ENCODE data around the gene EMC9. TPM values are rescaled to one million over a fixed set of nuclear protein-coding genes. Genes with fewer than 3 reads are reported as not detected.

EMC9 gene
- total and polyA plus RNA-seq, 7 experiments from 2014 or later: 9.0 to 25.5 (median 13.4) TPM

DNA sequence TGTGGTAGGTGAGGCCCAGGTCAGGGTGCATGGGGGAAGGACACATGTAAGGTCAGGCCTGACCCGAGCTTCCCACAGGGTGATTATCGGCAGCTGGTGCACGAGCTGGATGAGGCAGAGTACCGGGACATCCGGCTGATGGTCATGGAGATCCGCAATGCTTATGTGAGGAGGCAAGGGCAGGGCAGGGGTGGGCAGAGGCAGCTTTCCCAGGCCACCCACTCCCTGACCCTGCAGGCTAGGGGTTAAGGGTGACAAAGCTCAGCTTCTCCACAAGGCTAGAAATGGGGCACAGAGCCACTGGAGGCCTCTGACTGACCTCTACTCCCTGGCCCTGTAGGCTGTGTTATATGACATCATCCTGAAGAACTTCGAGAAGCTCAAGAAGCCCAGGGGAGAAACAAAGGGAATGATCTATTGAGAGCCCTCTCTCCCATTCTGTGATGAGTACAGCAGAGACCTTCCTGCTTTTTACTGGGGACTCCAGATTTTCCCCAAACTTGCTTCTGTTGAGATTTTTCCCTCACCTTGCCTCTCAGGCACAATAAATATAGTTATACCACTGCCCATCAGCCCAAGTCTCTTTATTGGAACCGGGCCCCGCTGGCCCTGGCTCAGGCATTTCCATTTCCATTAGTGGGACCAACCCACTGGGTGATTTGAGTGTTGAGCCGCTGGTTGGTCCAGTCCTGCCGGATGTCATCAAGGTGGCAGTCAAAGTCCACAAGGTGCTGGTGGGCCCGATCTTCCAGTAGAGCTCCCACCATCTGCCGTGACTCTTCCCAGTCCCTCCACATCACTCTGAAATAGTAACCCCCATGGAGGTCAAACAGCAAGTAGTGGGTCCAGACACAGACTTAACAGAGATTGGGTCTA is 2.8 kb downstream of the EMC9 start:
- peaks cover 22 to 24% of the 10 kb centered on the region in 2 donors for H3K4me1 ChIP-seq (ENCODE audit: control insufficient read depth in 2 of 2, insufficient read depth in 2 of 2, low read length in 2 of 2)
- Mint-ChIP-seq H3K4me1 (peaks cover 36 to 69% (median 63%) of the 10 kb centered on the region in 7 donors), H3K9me3 (peaks cover 0 to 2% (median 0%) of the 10 kb centered on the region in 11 donors), H3K4me3 (peak overlapping the region; percentile 42 to 100 (median 94)), H3K36me3 (peaks cover 0 to 49% (median 17%) of the 10 kb centered on the region in 5 donors), H3K27ac (peak overlapping the region in 8 of 9 donors; percentile 32 to 94 (median 84)), H3K27me3 (no peaks in the 10 kb centered on the region)
- ATAC-seq: no peak
- no peak overlapping the region for H3K4me3 ChIP-seq (ENCODE audit: low read length)
- intact Hi-C loops (cut with micrococcal nuclease): no loop called here
- CTCF ChIA-PET: interaction anchor here (0.9 to 2.5 kb wide), 2 partner anchors 9 to 23 kb away, joined by 3 to 10 read pairs; partner anchors contain the start of gene IRF9
- H3K9me3 ChIP-seq (ENCODE audit: control insufficient read depth in 2 of 3, low read length in 3 of 3): no peaks in the 10 kb centered on the region
- POLR2A ChIA-PET: interaction anchor here (0.8 to 11.7 kb wide), 5 partner anchors 10 to 104 kb away, joined by 4 to 298 read pairs (median 37); partner anchors contain the start of genes DCAF11, IRF9, NRL and PSME2
- H3K27ac ChIP-seq (ENCODE audit: low read depth, low read length): peak overlapping the region; percentile 22
- peaks cover 0 to 41% (median 10%) of the 10 kb centered on the region in 3 experiments for H3K36me3 ChIP-seq (ENCODE audit: control insufficient read depth in 2 of 3, insufficient read depth in 3 of 3, low read length in 3 of 3)
- no peaks in the 10 kb centered on the region for H3K27me3 ChIP-seq (ENCODE audit: control insufficient read depth in 2 of 2, insufficient read depth in 2 of 2, low read length in 2 of 2)
- DNase-seq: no peak

DNA sequence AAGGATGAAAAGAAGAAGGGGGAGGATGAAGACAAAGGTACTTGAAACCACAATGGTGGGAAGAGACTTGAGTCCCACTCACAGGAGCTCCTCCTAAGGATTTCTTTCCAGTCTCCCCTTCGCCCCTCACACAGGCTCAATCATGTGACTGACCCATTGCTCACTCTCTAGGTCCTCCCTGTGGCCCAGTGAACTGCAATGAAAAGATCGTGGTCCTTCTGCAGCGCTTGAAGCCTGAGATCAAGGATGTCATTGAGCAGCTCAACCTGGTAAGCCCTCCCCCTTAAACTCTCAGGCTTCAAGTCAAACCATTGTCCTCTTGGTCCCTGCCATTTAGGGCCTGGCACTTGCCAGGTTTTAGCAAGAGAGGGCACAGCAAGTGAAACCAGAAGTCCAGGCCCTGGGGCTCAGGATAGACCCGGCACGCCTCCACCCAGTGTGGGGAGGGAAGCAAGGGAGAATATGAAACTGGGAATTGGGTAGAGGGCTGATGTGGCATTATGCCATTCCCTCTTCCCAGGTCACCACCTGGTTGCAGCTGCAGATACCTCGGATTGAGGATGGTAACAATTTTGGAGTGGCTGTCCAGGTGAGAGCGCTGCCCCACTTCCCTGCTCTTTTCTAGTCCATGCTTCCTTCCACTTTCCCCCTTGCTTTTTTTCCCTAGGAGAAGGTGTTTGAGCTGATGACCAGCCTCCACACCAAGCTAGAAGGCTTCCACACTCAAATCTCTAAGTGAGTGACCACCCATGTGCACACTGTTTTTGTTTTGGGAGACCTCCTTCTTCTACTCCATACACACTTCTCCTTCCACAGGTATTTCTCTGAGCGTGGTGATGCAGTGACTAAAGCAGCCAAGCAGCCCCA is 3.6 kb downstream of the EMC9 start:
- intact Hi-C loops (cut with micrococcal nuclease): loop anchor here in 1 of 2 donors (2.0 kb wide), 1 partner anchor 95 kb away; the partner anchor contains the start of genes GMPR2 and NEDD8
- DNase-seq: no peak
- Mint-ChIP-seq H3K27ac (peak overlapping the region; percentile 32 to 94 (median 90)), H3K4me3 (peak overlapping the region; percentile 74 to 94 (median 92)), H3K4me1 (peaks cover 42 to 68% (median 59%) of the 10 kb centered on the region in 7 donors), H3K27me3 (no peaks in the 10 kb centered on the region), H3K36me3 (peaks cover 0 to 41% (median 17%) of the 10 kb centered on the region in 5 donors), H3K9me3 (peaks cover 0 to 2% (median 0%) of the 10 kb centered on the region in 11 donors)
- POLR2A ChIA-PET: interaction anchor here (0.8 to 11.7 kb wide), 5 partner anchors 11 to 105 kb away, joined by 4 to 298 read pairs (median 37); partner anchors contain the start of genes DCAF11, IRF9, NRL and PSME2
- Histone ChIP-seq H3K27me3 (ENCODE audit: control insufficient read depth in 2 of 2, insufficient read depth in 2 of 2, low read length in 2 of 2) (no peaks in the 10 kb centered on the region), H3K27ac (ENCODE audit: low read depth, low read length) (peak overlapping the region; percentile 97), H3K4me3 (ENCODE audit: low read length) (no peak overlapping the region), H3K4me1 (ENCODE audit: control insufficient read depth in 2 of 2, insufficient read depth in 2 of 2, low read length in 2 of 2) (peaks cover 22 to 29% of the 10 kb centered on the region in 2 donors), H3K9me3 (ENCODE audit: control insufficient read depth in 2 of 3, low read length in 3 of 3) (no peaks in the 10 kb centered on the region), H3K36me3 (ENCODE audit: control insufficient read depth in 2 of 3, insufficient read depth in 3 of 3, low read length in 3 of 3) (peaks cover 0 to 32% (median 10%) of the 10 kb centered on the region in 3 experiments)
- CTCF ChIA-PET: interaction anchor here (0.9 to 2.5 kb wide), 4 partner anchors 8 to 28 kb away, joined by 3 to 11 read pairs (median 6); partner anchors contain the start of genes DCAF11, IRF9 and NRL
- ATAC-seq: no peak

DNA sequence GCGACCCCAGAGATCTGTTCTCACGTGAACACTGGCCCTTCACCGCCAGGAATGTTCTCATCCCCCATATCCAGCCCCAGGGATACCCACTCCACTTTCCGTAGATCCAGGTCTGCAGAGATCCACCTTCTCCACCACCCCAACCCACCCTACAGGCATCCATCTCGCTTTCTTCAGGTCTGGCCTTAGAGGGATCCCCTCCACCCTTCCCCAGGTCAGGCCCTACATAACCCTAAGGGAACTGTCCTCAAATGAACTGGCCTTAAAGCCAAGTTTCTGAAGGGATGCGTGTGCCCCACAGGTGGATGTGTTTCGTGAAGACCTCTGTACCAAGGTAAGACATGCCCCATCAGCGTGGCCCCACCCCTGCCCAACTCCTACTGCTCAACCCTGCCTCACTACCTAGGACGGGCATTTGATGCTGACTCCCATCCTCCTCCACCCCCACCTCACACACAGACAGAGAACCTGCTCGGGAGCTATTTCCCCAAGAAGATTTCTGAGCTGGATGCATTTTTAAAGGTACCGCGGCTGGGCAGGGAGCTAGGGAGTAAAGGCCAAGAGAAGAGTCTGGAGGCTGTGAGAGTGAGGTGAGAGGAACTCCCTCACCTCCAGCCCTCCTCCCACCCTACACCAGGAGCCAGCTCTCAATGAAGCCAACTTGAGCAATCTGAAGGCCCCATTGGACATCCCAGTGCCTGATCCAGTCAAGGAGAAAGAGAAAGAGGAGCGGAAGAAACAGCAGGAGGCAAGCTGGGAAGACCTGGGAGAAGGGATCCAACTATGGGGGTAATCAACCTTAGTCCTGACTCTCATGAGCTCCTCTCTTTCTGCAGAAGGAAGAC is 4.5 kb downstream of the EMC9 start:
- Histone ChIP-seq H3K27me3 (ENCODE audit: control insufficient read depth in 2 of 2, insufficient read depth in 2 of 2, low read length in 2 of 2) (no peaks in the 10 kb centered on the region), H3K4me1 (ENCODE audit: control insufficient read depth in 2 of 2, insufficient read depth in 2 of 2, low read length in 2 of 2) (peaks cover 19 to 33% of the 10 kb centered on the region in 2 donors), H3K4me3 (ENCODE audit: low read length) (peak overlapping the region; percentile 83), H3K36me3 (ENCODE audit: control insufficient read depth in 2 of 3, insufficient read depth in 3 of 3, low read length in 3 of 3) (peaks cover 0 to 32% (median 10%) of the 10 kb centered on the region in 3 experiments), H3K9me3 (ENCODE audit: control insufficient read depth in 2 of 3, low read length in 3 of 3) (no peaks in the 10 kb centered on the region), H3K27ac (ENCODE audit: low read depth, low read length) (peak overlapping the region; percentile 97)
- peak overlapping the region; percentile 84 to 94 (median 90) for H3K4me3 Mint-ChIP-seq
- H3K27me3 Mint-ChIP-seq: no peaks in the 10 kb centered on the region
- DNase-seq (no peak), ATAC-seq (no peak)
- ChIA-PET CTCF (interaction anchor here (1.0 to 2.5 kb wide), 3 partner anchors 22 to 27 kb away, joined by 3 to 11 read pairs (median 10); partner anchors contain the start of genes DCAF11, IRF9 and NRL), POLR2A (interaction anchor here (0.9 to 11.7 kb wide), 10 partner anchors 12 to 134 kb away, joined by 4 to 298 read pairs (median 10); partner anchors contain the start of genes DCAF11, IRF9, MDP1 and NRL)
- intact Hi-C loops (cut with micrococcal nuclease): loop anchor here (1.0 to 2.0 kb wide), 11 partner anchors 10 to 162 kb away; partner anchors contain the start of genes IRF9 (in 2 of the 2), PCK2 (in 2 of the 2), RNF31 (in 2 of the 2) and CHMP4A (in 1 of the 2)
- peaks cover 0 to 4% (median 0%) of the 10 kb centered on the region in 11 donors for H3K9me3 Mint-ChIP-seq
- H3K27ac Mint-ChIP-seq: peak overlapping the region; percentile 84 to 94 (median 92)
- H3K4me1 Mint-ChIP-seq: peaks cover 48 to 71% (median 62%) of the 10 kb centered on the region in 7 donors
- H3K36me3 Mint-ChIP-seq: peaks cover 0 to 37% (median 17%) of the 10 kb centered on the region in 5 donors

DNA sequence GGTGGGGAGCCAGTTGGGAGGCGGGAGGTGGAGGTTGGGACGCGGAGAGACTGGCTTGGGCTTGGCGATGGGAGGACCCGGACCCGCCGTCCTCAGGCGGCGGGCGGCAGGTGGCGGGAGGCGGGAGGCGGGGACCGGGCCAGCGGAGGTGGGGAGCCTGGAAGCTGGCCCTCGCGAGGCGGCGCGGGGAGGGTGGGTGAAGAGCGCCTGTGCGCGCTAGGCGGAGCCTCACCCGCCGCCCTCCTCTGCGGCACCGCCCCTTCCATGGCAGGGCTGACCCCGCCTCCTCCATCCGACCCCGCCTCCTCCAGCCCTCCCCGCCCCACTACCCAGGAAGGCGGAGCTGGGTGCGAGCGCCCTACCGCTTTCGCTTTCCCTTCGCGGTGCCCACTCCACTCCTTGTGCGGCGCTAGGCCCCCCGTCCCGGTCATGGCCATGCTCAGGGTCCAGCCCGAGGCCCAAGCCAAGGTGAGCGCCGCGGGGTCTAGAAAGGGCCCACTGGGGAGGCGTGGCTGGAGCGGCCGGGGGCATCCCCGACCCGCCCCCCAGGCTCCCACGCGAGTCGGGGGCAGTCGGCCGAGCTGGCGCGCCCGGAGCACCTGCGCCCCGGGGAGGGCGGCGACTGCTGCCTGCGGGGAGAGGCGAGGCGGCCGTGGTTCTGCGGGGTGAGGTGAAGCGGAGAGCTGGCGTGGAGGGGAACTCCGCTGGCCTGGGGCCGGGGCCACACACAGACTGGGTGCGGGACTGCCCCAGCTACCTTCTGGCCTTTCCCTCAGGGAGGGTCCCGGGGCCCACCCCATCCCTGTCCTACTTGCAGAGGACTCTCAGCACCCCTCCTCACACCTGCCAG is 5.3 kb downstream of the EMC9 start, which contains the start of gene PSME1:
TSS of gene PSME1 (plus strand) at position 361 of the 850 bp plus-strand sequence. CDS start at position 430, 69 bp downstream.
- Histone ChIP-seq H3K4me1 (ENCODE audit: control insufficient read depth in 2 of 2, insufficient read depth in 2 of 2, low read length in 2 of 2) (peaks cover 16 to 37% of the 10 kb centered on the region in 2 donors), H3K4me3 (ENCODE audit: low read length) (peak within 1 kb of the TSS; percentile 83)

More for the DNA sequence above, 5.3 kb downstream of the EMC9 start, which contains the start of gene PSME1:
- ATAC-seq: peak; percentile 99
- intact Hi-C loops (cut with micrococcal nuclease): loop anchor here (1.0 to 2.0 kb wide), 11 partner anchors 9 to 163 kb away; partner anchors contain the start of genes IRF9 (in 2 of the 2), PCK2 (in 2 of the 2), RNF31 (in 2 of the 2) and CHMP4A (in 1 of the 2)
- peak within 1 kb of the TSS; percentile 97 for H3K27ac ChIP-seq (ENCODE audit: low read depth, low read length)
- Mint-ChIP-seq H3K27ac (peak within 1 kb of the TSS; percentile 86 to 98 (median 93)), H3K36me3 (peaks cover 0 to 36% (median 17%) of the 10 kb centered on the region in 5 donors), H3K27me3 (no peaks in the 10 kb centered on the region), H3K4me1 (peaks cover 48 to 70% (median 64%) of the 10 kb centered on the region in 7 donors), H3K9me3 (peaks cover 0 to 4% (median 0%) of the 10 kb centered on the region in 11 donors), H3K4me3 (peak within 1 kb of the TSS; percentile 88 to 95 (median 92))
- H3K9me3 ChIP-seq (ENCODE audit: control insufficient read depth in 2 of 3, low read length in 3 of 3): no peaks in the 10 kb centered on the region
- peaks cover 0 to 29% (median 10%) of the 10 kb centered on the region in 3 experiments for H3K36me3 ChIP-seq (ENCODE audit: control insufficient read depth in 2 of 3, insufficient read depth in 3 of 3, low read length in 3 of 3)
- CTCF ChIA-PET: interaction anchor here (0.6 to 2.1 kb wide), 8 partner anchors 11 to 107 kb away, joined by 3 to 11 read pairs (median 3); partner anchors contain the start of genes IRF9 and TINF2
- POLR2A ChIA-PET: interaction anchor here (0.7 to 11.7 kb wide), 15 partner anchors 13 to 834 kb away, joined by 3 to 298 read pairs (median 5); partner anchors contain the start of genes CHMP4A, DCAF11, IRF9 and MDP1
- H3K27me3 ChIP-seq (ENCODE audit: control insufficient read depth in 2 of 2, insufficient read depth in 2 of 2, low read length in 2 of 2): no peaks in the 10 kb centered on the region
- DNase-seq: peak; percentile 88 to 97 (median 92)
